ENCODE data around the gene CCDC12.

The CCDC12 gene

DNA sequence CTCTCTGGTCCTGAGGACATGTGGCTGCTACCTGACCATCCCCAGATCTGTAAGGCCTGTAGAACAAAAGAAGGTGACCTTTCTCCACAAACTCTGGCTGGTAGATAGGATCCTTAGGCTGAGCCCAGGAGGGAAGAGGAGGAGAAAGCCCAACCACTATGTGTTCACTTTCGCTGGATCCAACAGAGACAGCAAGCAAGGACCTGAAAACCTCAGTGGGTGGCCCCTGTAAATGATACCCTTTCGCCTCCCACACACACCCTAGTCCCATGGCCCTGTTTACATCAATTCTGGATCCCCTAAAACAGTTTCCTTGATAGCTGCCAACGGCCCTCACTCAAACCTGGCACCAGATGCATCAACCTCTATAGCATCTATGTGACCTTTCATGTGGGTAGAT lies 22.4 kb downstream of the CCDC12 start:
- no peak for DNase-seq

DNA sequence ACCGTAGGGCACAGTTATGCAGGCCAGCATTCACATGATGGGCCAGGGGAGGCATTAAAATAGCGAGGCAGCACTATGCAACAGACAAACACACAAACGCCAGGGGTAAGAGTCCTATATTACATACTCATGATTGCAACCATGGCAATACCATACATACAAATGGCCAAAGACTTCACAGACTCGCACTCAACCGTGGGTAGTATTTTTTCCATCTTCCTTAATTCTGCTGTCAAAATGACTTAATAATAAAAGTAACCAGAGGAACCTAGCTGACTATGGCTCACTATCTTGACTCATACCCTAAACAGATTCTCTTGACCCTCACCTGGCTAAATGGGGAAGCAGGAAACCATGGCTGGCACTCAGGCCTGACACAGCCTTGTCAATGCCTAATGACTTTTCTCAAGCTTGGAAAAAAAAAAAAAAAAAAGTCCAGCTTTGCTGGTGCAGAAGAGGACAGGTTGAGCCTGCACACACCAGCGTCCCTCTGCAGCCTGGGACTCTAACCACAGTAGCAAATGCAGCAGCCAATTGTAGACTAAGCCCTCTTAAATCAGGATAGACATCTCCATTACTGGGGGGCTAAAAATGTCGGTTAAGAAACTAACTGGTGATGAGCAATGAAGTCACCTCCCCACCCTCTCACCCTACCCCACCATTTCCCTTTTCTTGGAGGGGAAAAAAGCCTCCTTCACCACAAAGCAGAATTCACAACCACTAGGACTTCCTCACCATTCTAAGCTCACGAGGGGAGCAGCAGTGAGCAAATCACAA lies 23.1 kb downstream of the CCDC12 start:
- DNase-seq = no peak

DNA sequence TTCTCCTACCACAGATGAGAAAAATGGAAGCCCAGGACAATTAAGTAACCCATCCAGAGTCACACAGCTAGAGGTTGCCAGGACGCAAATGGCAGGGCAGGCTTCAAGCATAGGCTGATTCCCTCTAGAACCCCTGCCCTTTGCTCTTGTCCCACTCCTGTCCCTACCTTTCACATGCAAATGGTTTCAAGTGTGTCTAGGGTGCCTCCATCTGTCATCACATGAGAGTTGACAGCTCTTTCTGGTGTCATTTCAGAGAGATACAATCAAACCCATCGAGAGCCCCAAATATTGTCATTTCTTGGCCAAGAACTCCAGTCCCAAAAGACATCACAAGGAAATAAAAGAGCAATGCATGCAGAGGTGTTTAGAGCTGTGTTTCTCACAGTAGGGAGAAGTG lies 23.7 kb downstream of the CCDC12 start:
- no peak for DNase-seq

DNA sequence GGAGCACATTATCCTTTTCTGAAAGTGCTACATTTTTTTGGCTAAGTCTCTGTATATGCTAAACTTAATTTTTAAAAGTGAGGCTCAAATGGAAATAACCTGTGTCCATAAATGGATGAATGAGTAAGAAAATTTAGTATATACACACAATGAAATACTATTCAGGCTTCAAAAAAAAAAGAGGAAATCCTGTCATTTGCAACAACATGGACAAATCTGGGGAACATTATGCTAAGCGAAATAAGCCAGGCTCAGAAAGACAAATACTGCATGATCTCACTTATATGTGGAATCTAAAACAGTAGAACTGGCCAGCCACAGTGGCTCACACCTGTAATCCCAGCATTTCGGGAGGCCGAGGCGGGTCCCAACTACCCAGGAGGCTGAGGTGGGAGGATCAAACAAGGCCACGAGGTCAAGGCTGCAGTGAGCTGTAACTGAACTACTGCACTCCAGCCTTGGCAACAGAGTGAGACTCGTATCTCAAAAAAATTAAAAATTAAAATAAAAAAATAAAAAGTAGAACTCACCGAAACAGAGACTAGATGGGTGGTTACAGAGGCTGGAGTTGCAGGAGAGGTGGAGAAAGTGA lies 25.8 kb downstream of the CCDC12 start:
- no peak for DNase-seq

DNA sequence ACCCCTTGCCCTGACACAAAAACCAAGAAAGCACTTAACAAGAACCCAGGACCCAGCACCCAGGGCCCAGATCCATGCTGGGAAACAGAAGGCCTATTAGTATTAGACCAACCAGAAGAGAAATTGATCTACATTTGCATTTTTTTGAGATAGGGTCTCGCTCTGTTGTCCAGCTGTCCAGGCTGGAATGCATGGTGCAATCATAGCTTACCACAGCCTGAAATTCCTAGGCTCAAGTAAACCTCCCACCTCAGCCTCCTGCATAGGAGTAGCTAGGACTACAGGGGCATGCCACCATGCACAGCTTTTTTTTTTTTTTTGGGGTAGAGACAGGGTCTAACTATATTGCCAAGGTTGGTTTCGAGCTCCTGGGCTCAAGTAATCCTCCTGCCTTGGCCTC lies 26.4 kb downstream of the CCDC12 start:
- no peak for DNase-seq

DNA sequence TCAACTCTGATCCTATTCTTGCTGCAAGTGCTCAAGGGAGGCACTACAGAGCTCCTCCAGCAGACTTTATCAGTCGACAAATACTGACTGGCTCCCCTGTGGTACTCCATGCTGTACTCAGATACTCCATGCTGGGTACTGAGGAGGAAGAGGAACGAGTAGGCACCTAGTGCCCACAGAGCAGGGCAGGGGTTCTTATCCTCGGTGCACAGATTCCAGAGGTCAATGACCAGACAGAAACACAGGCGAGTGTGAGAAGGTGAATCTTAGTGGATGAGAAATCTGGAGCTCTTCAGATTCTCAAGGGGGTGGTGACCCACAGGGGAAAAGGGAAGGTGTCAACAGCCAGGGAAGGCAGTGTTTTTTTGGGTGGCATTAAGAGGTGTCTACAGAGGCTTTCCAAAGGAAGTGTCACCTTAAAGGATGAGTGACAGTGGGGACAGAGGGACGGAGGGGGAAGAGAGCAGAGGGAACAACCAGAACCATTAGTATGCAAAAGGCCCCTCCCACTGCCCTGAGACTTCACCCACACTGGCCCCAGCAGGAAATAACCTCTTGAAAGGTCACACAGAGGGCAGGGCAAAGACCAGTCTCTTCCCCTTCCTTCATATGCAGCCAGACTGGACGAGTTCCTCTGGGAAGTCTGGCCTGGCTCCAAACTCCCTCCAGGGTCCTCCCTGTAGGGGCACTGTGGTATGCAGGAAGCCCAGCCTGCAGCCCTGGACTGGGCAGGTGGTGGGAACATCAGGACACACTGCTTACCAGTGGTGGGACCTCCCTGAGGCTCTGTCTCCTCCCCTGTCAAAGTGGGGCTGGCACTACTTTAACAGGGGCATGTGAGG lies 27.5 kb downstream of the CCDC12 start:
- DNase-seq = no peak

DNA sequence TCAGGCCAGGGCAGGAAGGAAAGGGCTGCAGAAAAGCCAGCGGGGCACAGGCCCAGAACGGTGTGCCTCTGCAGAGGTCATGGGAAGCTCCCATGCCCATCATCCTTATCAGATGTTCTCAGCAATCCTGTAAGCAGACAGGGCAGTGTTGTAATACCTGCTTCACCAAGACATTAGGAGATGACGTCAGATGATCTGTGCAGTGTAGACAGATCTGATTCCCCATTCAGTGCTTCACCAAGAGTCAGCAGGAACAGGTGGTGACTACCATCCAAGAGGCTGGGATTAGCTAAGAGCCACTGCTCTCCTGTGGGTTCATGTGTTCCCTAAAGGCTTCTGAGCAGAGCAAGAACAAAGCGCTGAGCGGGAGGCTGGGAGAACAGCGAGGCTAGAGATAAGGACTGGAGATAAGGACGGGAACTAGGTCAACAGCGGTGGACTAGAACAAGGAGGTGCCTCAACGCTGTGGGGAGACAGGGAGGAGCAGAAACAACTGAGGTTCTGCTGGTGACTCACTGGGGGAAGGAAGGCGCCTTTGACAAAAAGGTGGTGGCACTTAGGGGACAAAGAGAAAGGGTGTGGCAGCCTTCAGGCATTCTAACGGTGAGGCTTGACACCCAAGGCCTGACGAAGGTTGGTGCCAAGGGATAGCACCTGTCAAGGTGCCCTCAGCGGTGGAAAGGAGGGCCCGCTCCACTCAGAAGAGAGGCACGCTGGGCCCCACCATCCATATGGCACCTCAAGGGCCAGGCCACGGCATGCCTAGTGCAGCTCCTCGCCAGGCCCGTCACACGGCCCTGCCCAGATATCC lies 28.4 kb downstream of the CCDC12 start:
- DNase-seq = no peak

DNA sequence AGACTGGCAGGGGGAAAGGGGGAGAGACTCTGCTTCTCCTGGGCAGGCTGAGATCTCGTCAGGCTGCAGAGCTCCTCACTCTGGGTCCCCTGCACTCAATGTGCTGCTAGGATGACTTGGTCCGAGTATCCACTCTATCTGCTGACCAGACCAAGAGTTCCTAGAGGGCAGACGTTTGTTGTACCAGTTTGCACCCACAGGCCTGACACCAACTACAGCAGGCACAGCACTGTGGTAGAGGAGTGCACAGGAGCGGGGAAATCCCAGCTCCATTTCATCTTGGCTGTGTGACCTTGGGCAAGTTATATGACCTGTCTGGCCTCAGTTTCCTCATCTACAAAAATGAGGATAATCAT lies 29.0 kb downstream of the CCDC12 start:
- DNase-seq = no peak

DNA sequence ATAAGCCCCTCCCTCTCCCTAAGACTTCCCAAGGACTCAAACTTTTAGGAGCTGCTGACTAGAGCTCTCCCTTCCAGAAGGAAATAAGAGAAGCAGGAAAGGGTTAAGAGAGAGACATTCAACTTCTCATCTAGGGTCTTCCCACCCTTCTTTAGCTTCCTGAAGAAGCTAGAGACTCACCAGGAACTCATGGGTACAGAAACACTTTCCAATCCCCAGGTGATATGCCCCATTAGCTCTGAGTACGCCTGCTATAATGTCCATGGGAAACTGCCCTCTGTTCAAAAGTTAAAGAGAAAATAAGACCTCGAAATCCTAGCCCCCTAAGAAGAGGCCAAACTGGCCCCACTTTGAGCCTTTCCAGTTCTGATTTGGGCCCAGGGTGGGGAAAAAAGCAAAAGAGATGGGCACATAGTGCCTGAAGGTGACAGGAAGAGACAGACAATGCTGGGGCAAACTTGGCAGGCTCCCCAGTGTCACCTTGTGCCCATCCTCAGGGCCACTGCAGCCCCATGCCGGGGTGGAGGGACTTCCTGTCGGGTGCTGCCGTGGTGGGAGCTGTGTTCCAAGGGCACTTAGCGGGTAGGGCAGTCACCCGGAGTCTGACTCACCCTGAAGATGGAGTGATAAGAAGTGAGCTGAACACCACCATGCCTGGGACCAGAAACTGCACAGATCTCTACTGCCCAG lies 29.5 kb downstream of the CCDC12 start:
- DNase-seq = no peak

DNA sequence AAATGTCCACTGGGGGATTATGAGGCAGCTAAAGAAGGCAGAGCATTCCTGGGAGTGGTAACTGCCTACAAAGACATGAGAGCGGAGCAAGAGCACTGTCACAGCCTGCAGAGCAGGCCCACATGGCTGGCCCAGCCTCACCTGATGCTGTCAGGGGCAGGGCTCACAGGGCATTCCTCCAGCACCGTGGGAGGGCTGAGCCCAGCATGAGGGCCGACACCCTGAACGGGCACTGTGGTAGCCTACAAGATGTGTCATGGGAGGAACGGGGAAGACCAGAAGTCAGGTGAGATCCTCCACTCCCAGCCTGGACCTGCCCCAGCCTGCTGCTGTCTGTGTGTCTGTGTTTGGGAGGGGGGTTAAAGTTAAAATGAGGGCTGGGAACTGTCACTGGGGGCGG lies 30.1 kb downstream of the CCDC12 start:
- no peak for DNase-seq

DNA sequence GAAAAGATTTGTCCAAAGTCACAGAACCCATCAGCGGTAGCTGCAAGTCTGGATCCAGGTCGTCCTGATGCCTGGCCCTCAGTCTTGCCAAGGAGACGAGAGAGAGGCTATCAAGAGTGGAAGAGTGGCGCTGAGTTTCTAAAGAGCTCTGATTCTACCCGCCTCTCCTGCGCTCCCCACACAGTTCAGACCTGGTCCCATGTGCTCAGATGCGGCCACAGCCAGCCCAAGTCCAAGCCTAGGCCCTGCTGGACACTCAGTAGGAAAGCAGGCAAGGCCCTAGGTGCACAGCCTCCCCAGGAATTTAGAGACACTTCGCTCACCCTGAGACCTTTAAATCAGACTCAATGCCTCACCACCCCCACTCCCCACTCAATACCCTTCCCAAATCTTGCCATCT lies 32.4 kb downstream of the CCDC12 start:
- no peak for DNase-seq

DNA sequence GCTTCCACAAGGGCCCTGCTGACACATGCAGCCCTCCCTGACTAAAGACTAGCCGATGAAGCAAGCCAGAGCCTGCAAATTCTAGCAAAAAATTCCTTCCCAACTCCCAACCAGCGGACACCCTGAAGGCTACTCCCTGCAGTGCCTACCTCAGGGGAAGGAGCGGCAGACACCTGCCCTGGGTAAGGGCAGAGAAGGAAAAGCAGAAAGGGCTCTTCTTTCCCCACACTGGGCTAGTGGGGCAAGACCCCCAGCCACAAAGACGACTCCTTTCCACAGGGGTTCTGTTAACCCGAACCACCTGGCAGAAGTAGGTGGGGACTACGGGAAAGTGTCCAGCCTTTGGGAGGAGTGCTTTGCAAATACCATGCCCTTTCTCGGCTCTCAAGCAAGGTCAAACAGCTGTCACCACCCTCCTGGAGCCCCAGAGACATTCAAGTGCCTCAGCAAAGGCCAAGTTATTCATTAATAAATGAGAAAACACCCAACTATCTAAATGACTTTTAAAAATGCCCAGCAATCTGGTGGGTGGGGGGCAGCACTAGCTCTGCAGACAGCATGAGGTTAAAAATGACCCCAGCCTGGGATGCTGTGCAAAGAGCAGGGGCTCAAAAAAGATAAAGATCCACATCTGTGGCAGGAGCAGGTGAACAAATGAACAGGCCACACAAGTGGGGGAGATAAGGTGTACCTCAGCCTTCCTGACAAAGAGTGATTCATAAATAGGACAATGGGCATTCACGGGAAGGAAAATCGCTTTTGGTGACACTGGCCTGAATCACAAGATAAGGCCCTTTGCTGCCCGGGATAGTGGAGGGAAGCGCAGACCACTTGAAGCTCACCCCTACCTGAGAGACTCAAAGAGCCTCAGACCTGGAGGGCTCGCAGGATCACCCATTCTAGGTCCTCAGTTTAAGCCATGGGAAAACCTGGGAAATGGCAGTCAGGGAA lies 33.0 kb downstream of the CCDC12 start:
- no peak for DNase-seq

DNA sequence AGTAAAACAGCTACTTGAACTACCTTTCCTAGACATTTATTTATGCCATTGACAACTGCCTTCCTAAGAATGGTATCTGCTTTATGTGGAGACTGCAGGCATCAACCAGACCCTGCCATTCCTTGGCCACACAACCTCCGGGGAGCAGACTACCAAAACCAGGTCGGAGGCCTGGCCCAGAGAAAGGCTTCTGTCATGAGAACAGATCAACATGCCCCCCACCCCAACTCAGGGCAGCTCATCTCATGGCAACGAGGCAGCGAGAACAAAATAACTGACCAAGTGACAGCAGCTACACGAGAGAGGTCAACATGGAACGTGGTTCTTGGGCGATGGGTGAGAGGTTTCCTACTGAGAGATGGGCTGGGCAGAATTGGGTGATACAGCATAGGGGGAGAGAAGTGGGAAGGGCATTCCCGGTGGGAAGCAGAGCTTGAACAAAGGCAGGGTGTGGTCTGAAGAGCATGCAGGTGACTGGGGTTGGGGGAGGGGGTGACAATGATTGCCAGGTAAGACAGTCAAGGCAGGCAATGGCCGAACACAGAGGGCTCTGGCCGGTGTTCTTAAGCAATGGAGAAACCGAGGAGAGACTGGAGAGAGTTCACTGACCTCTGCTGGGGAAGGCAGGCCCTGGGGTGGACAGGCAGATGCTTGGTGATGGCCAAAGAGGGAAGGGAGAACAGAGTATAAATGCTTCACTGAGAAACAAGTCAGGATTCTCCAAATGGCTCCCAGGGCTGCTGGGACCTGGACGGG lies 33.9 kb downstream of the CCDC12 start:
- no peak for DNase-seq

DNA sequence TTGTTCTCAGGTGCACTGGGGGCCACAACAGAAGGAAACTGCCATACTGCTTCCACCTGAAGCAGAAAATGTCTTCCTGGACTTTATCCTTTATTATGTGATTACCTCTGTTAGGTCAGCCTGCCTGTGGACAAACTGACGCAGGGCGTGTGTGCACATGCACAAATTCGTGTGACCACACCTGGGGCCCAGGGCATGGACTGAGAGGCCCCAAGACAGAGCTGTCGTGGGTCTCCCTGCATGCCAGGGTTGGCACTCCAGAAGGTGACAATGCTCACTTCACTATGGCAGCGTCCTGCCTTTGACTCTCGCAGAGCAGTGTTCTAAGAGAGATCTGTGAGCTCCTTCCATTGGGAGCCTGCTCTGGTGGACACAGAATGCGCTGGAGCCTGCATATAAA lies 34.5 kb downstream of the CCDC12 start:
- no peak for DNase-seq

DNA sequence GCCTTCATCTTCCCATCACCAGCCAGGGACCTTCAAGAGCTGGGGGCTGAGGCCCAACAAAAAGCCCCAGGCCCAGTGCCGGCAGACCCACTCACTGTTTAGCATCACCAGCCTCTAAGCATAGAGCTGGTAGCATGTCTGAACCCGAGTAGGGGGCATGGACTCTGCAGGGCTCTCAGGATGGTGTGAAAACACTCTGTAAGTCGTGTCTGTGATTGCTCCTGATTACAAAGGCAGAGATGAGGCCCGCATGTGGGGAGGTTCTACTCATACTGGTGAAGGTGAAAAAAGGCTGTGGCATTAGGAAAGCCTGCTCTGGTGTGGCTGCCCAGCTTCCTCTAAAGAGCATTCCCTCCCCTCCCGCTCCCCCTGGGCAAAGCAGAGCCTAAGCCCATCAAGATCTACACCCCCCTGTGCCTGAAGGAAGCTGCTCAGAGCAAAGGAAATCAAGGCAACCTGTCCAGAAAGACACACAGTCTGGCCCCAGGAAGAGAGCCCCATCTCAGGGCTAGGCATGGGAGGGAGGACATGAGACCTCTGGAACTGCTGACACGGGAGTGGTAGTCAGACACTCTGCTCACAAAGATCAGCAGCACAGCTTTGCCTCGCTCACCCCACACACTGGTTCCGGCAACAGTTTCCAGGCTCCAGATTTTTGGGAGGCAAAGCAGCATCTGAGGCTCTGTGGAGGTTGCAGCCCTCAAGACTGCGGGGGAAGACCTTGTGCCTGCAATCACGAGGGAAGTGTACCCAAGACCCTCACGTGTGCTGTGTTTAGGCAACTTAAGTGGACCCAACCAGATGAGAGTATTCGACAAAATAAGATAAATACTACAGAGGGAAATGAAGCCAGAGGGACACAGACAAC lies 36.7 kb downstream of the CCDC12 start:
- DNase-seq = no peak

DNA sequence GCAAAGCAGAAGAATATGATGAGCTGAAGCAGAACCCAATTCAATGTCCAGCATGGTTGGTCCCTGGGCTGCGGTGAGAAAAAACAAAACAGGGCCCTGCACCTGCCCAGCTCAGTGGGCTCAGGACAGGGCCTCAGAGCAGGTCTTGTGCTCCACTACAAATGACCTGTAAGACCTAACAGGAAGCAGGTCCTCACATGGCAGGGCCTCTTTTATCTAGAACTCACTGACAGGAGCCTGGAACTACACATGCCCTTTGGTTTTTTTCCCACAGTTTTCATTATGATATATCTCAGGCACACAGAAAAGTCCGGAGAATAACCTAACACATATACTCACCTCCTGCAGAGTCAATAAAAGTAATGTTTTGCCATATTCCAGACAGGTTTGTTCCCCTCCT lies 38.4 kb downstream of the CCDC12 start:
- no peak for DNase-seq

DNA sequence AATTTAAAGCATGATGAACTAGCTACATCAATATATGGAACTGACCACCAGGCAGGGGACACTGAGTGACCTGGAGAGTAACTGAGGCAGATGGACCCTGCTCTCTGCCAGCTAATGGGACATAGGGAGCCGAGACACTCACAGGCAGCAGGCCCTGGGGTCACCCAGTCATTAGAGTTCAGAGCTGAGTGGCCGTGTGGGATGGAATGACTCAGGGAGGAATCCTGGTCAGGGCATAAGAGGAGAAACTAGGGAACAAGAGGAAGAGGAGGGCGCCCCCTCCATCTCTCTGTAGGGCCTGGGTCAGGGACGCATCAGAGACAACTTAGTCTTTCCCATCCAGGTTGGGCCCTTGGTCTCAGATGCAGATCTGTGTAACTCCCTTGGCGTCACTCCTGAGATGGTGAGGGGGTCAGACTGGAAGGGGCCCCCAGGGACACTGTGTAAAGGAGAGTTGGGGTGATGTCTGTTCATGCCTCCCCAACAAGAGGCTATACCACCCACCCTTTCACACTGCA lies 39.8 kb downstream of the CCDC12 start:
- no peak for DNase-seq

DNA sequence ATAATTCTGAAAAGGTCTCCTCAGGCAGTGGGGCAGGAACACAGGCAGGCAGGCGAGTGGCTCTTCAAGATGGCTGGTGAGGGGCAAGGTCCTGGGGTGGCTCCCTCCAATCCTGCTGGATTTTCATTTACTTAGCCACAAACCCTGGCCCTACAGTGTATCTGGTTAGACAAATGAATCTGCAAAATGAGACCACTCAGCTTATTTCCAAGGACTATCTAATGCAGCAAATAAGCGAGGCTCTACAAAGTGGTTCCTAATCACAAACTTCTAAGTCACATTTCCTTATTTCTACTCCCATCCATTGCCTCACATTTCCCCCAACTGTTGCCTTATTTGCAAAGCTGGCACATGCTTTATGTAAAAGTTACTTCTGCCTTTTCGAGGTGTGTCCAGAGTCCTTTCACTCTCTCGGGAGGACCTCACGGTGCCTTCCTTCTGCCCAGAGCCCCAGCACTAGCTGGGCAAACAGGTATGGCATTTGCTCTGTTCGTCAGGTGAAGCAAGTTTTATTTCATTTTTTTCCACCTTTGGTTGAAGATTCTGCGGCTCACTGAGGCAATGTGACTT lies 40.5 kb downstream of the CCDC12 start:
- DNase-seq = no peak

All from NCI-H510A treated with DMSO at 0.1 percent for 48 hours (cell line).